ENCODE measurements around the gene HESX1. TPM values are rescaled to one million over a fixed set of nuclear protein-coding genes. Genes with fewer than 3 reads are reported as not detected.

Gene HESX1
- total and polyA plus RNA-seq, 2 of the 13 experiments (the other 11 are each of a cell fraction or from before 2014, with no cell fraction given) = 0.57 to 0.75 TPM

DNA sequence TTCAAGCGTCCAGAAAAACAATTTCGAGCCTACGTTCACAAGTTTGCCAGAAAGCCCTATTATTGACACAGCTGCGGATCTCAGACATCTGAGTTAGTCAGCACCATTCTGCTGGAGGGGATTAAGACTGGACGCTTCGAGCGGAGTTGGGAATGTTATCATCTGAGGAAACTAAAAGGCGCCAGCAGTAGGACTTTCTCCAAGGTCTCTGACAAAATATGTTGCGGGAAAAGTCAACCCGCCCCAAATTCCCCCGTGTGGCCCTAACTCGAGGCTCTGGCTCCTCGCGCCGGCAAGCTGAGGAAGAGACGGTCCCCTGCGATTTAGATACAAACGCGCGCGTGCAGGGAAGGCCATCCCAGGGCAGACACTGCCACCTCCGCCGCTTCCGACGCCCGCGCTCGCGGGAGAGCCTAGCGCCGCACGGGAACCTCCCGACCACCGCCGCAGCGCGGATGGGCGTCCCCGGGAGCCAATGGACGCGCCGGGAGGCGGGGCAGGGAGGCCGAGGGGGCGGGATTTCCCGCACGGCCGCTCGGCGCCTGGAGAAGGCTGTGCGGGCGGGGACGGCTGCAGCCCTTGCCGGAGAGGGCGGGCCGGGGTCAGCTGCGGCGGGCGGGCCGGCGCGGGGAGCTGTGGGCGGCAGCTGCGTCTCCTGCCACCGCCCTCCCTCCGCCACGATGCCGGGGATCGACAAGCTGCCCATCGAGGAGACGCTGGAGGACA is 27.6 kb upstream of the HESX1 start, which contains the start of gene APPL1 (continued):
- TF ChIP-seq ASH2L (IDR thresholded peaks at IDR 0.05; ENCODE audit: insufficient read length, low read depth, low read length) = peak; percentile 71
- TF ChIP-seq, protein P1, sequence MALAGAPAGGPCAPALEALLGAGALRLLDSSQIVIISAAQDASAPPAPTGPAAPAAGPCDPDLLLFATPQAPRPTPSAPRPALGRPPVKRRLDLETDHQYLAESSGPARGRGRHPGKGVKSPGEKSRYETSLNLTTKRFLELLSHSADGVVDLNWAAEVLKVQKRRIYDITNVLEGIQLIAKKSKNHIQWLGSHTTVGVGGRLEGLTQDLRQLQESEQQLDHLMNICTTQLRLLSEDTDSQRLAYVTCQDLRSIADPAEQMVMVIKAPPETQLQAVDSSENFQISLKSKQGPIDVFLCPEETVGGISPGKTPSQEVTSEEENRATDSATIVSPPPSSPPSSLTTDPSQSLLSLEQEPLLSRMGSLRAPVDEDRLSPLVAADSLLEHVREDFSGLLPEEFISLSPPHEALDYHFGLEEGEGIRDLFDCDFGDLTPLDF (CRISPR knock-in tag; IDR thresholded peaks at IDR 0.05) = peak; percentile 76; the same call in 1 of the 2 replicates
- TF ChIP-seq NFYC (CRISPR knock-in tag; IDR thresholded peaks at IDR 0.05) = peak; percentile 92
- TF ChIP-seq ZNF607 (CRISPR knock-in tag; IDR thresholded peaks at IDR 0.05; ENCODE audit: borderline replicate concordance) = peak; percentile 73
- no peak for TF ChIP-seq TCF7L2 (IDR thresholded peaks at IDR 0.05; ENCODE audit: low read depth, low read length)
- TF ChIP-seq ZNF775 (CRISPR knock-in tag; IDR thresholded peaks at IDR 0.05; ENCODE audit: borderline replicate concordance) = no peak
- TF ChIP-seq ZBTB1 (CRISPR knock-in tag; IDR thresholded peaks at IDR 0.05; ENCODE audit: borderline replicate concordance) = 0 out of 2 replicates have a peak, but pooled peaks have one; percentile 30
- no peak for TF ChIP-seq ZNF468 (CRISPR knock-in tag; IDR thresholded peaks at IDR 0.05)
- TF ChIP-seq ZNF790 (CRISPR knock-in tag; IDR thresholded peaks at IDR 0.05; ENCODE audit: borderline replicate concordance) = no peak
- no peak for TF ChIP-seq REXO4 (CRISPR knock-in tag; IDR thresholded peaks at IDR 0.05; ENCODE audit: borderline replicate concordance)
- TF ChIP-seq RARG (CRISPR knock-in tag; IDR thresholded peaks at IDR 0.05; ENCODE audit: low read depth) = no peak
- TF ChIP-seq, protein P2, sequence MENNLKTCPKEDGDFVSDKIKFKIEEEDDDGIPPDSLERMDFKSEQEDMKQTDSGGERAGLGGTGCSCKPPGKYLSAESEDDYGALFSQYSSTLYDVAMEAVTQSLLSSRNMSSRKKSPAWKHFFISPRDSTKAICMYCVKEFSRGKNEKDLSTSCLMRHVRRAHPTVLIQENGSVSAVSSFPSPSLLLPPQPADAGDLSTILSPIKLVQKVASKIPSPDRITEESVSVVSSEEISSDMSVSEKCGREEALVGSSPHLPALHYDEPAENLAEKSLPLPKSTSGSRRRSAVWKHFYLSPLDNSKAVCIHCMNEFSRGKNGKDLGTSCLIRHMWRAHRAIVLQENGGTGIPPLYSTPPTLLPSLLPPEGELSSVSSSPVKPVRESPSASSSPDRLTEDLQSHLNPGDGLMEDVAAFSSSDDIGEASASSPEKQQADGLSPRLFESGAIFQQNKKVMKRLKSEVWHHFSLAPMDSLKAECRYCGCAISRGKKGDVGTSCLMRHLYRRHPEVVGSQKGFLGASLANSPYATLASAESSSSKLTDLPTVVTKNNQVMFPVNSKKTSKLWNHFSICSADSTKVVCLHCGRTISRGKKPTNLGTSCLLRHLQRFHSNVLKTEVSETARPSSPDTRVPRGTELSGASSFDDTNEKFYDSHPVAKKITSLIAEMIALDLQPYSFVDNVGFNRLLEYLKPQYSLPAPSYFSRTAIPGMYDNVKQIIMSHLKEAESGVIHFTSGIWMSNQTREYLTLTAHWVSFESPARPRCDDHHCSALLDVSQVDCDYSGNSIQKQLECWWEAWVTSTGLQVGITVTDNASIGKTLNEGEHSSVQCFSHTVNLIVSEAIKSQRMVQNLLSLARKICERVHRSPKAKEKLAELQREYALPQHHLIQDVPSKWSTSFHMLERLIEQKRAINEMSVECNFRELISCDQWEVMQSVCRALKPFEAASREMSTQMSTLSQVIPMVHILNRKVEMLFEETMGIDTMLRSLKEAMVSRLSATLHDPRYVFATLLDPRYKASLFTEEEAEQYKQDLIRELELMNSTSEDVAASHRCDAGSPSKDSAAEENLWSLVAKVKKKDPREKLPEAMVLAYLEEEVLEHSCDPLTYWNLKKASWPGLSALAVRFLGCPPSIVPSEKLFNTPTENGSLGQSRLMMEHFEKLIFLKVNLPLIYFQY (CRISPR knock-in tag; IDR thresholded peaks at IDR 0.05; ENCODE audit: borderline replicate concordance) = peak; percentile 47
- TF ChIP-seq ZNF367 (CRISPR knock-in tag; IDR thresholded peaks at IDR 0.05; ENCODE audit: borderline replicate concordance) = peak; percentile 12; the same call in 1 of the 2 replicates
- TF ChIP-seq ZFY (CRISPR knock-in tag; IDR thresholded peaks at IDR 0.05) = no peak
- no peak for TF ChIP-seq EZH2 (conservative IDR thresholded peaks at IDR 0.05; ENCODE audit: low read depth, low read length)
- no peak for TF ChIP-seq ZNF17 (CRISPR knock-in tag; IDR thresholded peaks at IDR 0.05)
- TF ChIP-seq HNF4A (CRISPR knock-in tag; IDR thresholded peaks at IDR 0.05) = no peak
- TF ChIP-seq ZNF30 (CRISPR knock-in tag; IDR thresholded peaks at IDR 0.05) = 0 out of 2 replicates have a peak, but pooled peaks have one; percentile 44
- no peak for TF ChIP-seq FOSL1 (CRISPR knock-in tag; IDR thresholded peaks at IDR 0.05; ENCODE audit: borderline replicate concordance)
- peak; percentile 55; the same call in 1 of the 2 replicates for TF ChIP-seq NFKBIZ (CRISPR knock-in tag; IDR thresholded peaks at IDR 0.05)
- TF ChIP-seq, protein P3, sequence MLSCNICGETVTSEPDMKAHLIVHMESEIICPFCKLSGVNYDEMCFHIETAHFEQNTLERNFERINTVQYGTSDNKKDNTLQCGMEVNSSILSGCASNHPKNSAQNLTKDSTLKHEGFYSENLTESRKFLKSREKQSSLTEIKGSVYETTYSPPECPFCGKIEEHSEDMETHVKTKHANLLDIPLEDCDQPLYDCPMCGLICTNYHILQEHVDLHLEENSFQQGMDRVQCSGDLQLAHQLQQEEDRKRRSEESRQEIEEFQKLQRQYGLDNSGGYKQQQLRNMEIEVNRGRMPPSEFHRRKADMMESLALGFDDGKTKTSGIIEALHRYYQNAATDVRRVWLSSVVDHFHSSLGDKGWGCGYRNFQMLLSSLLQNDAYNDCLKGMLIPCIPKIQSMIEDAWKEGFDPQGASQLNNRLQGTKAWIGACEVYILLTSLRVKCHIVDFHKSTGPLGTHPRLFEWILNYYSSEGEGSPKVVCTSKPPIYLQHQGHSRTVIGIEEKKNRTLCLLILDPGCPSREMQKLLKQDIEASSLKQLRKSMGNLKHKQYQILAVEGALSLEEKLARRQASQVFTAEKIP (CRISPR knock-in tag; IDR thresholded peaks at IDR 0.05; ENCODE audit: borderline replicate concordance) = no peak
